CD4-positive, alpha-beta T cell (primary cell): ENCODE measurements around the gene RCL1. TPM values are rescaled to one million over a fixed set of nuclear protein-coding genes. Genes with fewer than 3 reads are reported as not detected.

Experiments used
- ATAC-seq: fragments of 200-7000 bp; cut with Tn5 transposase; one replicate; pipeline ENCODE4 v1.10.0; 2022; ENCODE audit warnings: mild to moderate bottlenecking; ENCODE audit not compliant: poor library complexity
- CTCF ChIA-PET: fragments of 350-600 bp; sonication (Branson Sonifier 250); formaldehyde crosslinking; loops from one replicate; lab custom pipeline; 2021; ENCODE audit warnings: antibody characterized with exemption, inconsistent platforms; lab: Charles Lee
- POLR2A ChIA-PET: fragments of 350-600 bp; sonication (Branson Sonifier 250); formaldehyde crosslinking; loops from one replicate; lab custom pipeline; 2021; ENCODE audit warnings: antibody characterized with exemption, inconsistent platforms; lab: Charles Lee
- DNase-seq, 14 experiments: peaks; one replicate each; pipeline ENCODE4 v3.0.0-alpha.2; 2013 to 2020; ENCODE audit warnings: mixed read lengths in 2 of 14
- H3K27ac ChIP-seq, 2 donors: one replicate each; pipeline versions ENCODE4 v1.5.1 to v1.7.0; 2013; ENCODE audit warnings: low read length in 2 of 2, low read depth in 1 of 2, mild to moderate bottlenecking in 1 of 2
- H3K27me3 ChIP-seq, 2 experiments: 1 replicate in 1 of 2; 2 replicates in 1 of 2; pipeline versions ENCODE4 v1.6.1 to v1.7.0; 2013; ENCODE audit warnings: low read length in 2 of 2, control low read depth in 1 of 2, mild to moderate bottlenecking in 1 of 2, moderate library complexity in 1 of 2; ENCODE audit not compliant: insufficient read depth in 2 of 2, control insufficient read depth in 1 of 2
- H3K36me3 ChIP-seq: one replicate; pipeline ENCODE4 v1.6.1; 2013; ENCODE audit warnings: low read length, control low read depth; ENCODE audit not compliant: insufficient read depth
- H3K4me1 ChIP-seq: one replicate; pipeline ENCODE4 v1.6.1; 2013; ENCODE audit warnings: low read length, control low read depth; ENCODE audit not compliant: insufficient read depth
- H3K4me3 ChIP-seq: one replicate; pipeline ENCODE4 v1.5.1; 2013; ENCODE audit warnings: mild to moderate bottlenecking, low read length, moderate library complexity
- H3K9me3 ChIP-seq, 2 experiments: 1 replicate in 1 of 2; 2 replicates in 1 of 2; pipeline versions ENCODE4 v1.6.1 to v1.7.0; 2013; ENCODE audit warnings: low read length in 2 of 2, mild to moderate bottlenecking in 2 of 2, control low read depth in 1 of 2, moderate library complexity in 1 of 2; ENCODE audit not compliant: control insufficient read depth in 1 of 2, insufficient read depth in 1 of 2
- H3K27ac Mint-ChIP-seq: one replicate; pipeline ENCODE4 v1.8.0; 2020; ENCODE audit warnings: mixed read lengths
- H3K27me3 Mint-ChIP-seq: one replicate; pipeline ENCODE4 v1.8.0; 2021; ENCODE audit warnings: mixed read lengths
- H3K36me3 Mint-ChIP-seq: one replicate; pipeline ENCODE4 v1.8.0; 2021; ENCODE audit warnings: low read depth, mixed read lengths
- H3K4me1 Mint-ChIP-seq: one replicate; pipeline ENCODE4 v1.8.0; 2021; ENCODE audit warnings: low read depth, mixed read lengths
- H3K4me3 Mint-ChIP-seq: one replicate; pipeline ENCODE4 v1.8.0; 2020; ENCODE audit warnings: mild to moderate bottlenecking, mixed read lengths
- H3K9me3 Mint-ChIP-seq: one replicate; pipeline ENCODE4 v1.8.0; 2020; ENCODE audit warnings: mixed read lengths
- intact Hi-C, 2 experiments: fragments of 100-400 bp; cut with DNase I in 1 of 2; cut with micrococcal nuclease in 1 of 2; formaldehyde crosslinking; loops; one replicate each; pipeline versions ENCODE4 v1.15.1 to v1.9.0; 2023 to 2025; cut with DNase I, micrococcal nuclease
- total RNA-seq, 174 experiments: library from RNA in 2 of 174; stranded (reverse) in 2 of 174; gene quantifications; one replicate each; pipeline ENCODE4 v1.2.3 and lab custom pipeline; 2021 to 2026
- TF ChIP-seq, protein P1 (sequence below): fragments of 200-600 bp; IDR thresholded peaks from one replicate; pipeline ENCODE4 v1.8.0; 2022; ENCODE audit warnings: antibody characterized with exemption, mild to moderate bottlenecking

RCL1 gene
- total RNA-seq, 2 experiments from 2014 or later = 33.8 to 35.5 TPM

GRCh38 chr9:4799033-4799430 is 6.3 kb downstream of the RCL1 start:
- peaks cover 0 to 2% of the 10 kb centered on the region in 2 experiments for H3K9me3 ChIP-seq
- TF ChIP-seq, protein P1, sequence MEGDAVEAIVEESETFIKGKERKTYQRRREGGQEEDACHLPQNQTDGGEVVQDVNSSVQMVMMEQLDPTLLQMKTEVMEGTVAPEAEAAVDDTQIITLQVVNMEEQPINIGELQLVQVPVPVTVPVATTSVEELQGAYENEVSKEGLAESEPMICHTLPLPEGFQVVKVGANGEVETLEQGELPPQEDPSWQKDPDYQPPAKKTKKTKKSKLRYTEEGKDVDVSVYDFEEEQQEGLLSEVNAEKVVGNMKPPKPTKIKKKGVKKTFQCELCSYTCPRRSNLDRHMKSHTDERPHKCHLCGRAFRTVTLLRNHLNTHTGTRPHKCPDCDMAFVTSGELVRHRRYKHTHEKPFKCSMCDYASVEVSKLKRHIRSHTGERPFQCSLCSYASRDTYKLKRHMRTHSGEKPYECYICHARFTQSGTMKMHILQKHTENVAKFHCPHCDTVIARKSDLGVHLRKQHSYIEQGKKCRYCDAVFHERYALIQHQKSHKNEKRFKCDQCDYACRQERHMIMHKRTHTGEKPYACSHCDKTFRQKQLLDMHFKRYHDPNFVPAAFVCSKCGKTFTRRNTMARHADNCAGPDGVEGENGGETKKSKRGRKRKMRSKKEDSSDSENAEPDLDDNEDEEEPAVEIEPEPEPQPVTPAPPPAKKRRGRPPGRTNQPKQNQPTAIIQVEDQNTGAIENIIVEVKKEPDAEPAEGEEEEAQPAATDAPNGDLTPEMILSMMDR = no peak
- no peak overlapping the region for H3K27ac ChIP-seq
- H3K4me1 ChIP-seq = peaks cover 8% of the 10 kb centered on the region
- DNase-seq (no peak), ATAC-seq (no peak)
- H3K27me3 ChIP-seq = no peaks in the 10 kb centered on the region
- Mint-ChIP-seq H3K36me3 (peaks cover 13% of the 10 kb centered on the region), H3K4me1 (peaks cover 76% of the 10 kb centered on the region), H3K9me3 (no peaks in the 10 kb centered on the region), H3K27ac (peak overlapping the region; percentile 27), H3K4me3 (no peak overlapping the region), H3K27me3 (no peaks in the 10 kb centered on the region)
- ChIA-PET CTCF (no interaction called here), POLR2A (no interaction called here)
- H3K36me3 ChIP-seq = no peaks in the 10 kb centered on the region
- H3K4me3 ChIP-seq = no peak overlapping the region
- intact Hi-C loops = loop anchor here in 1 of 2 experiments (10.0 kb wide), 1 partner anchor 1954 kb away; the partner anchor contains the start of gene PUM3

- Histone ChIP-seq H3K9me3 (peaks cover 0 to 10% of the 10 kb centered on the region in 2 experiments), H3K27me3 (no peaks in the 10 kb centered on the region), H3K4me3 (no peak overlapping the region), H3K27ac (no peak overlapping the region), H3K4me1 (peaks cover 1% of the 10 kb centered on the region), H3K36me3 (no peaks in the 10 kb centered on the region)
- Mint-ChIP-seq H3K4me3 (no peak overlapping the region), H3K4me1 (peaks cover 68% of the 10 kb centered on the region), H3K27me3 (no peaks in the 10 kb centered on the region), H3K36me3 (peaks cover 13% of the 10 kb centered on the region), H3K9me3 (no peaks in the 10 kb centered on the region), H3K27ac (no peak overlapping the region)
- intact Hi-C loops = loop anchor here in 1 of 2 experiments (10.0 kb wide), 1 partner anchor 1955 kb away; the partner anchor contains the start of gene PUM3
- TF ChIP-seq, protein P1 = no peak
- CTCF ChIA-PET = no interaction called here
- ATAC-seq (no peak), DNase-seq (no peak)
- POLR2A ChIA-PET = no interaction called here
Measured at GRCh38 chr9:4799775-4800174, 7.0 kb downstream of the RCL1 start.

DNA sequence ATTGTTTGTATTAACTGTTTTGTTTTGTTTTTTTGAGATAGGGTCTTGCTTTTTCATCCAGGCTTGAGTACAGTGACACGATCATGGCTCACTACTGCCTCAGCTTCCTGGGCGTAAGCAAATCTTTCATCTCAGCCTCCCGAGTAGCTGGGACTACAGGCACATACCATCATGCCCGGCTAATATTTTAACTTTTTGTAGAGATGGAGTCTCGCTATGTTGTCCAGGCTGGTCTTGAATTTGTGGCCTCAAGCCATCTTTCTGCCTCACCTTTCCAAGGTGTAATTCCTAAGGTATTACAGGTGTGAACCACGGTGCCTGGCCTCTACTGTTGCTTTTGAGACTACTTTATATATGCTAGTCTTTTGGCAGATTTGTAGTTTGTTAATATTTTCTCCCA is 8.4 kb downstream of the RCL1 start:
- Histone ChIP-seq H3K27me3 (no peaks in the 10 kb centered on the region), H3K4me3 (no peak overlapping the region), H3K27ac (no peak overlapping the region), H3K36me3 (no peaks in the 10 kb centered on the region), H3K4me1 (no peaks in the 10 kb centered on the region), H3K9me3 (peaks cover 11 to 23% of the 10 kb centered on the region in 2 experiments)
- Mint-ChIP-seq H3K9me3 (peaks cover 5% of the 10 kb centered on the region), H3K4me1 (peaks cover 59% of the 10 kb centered on the region), H3K4me3 (no peak overlapping the region), H3K27me3 (no peaks in the 10 kb centered on the region), H3K36me3 (peaks cover 27% of the 10 kb centered on the region), H3K27ac (no peak overlapping the region)
- intact Hi-C loops = no loop called here
- DNase-seq (no peak), ATAC-seq (no peak)
- TF ChIP-seq, protein P1 = no peak
- ChIA-PET POLR2A (no interaction called here), CTCF (no interaction called here)
